ENCODE results near the gene RACGAP1. TPM values are rescaled to one million over a fixed set of nuclear protein-coding genes. Genes with fewer than 3 reads are reported as not detected.
"Not testable (repeated sequence)": the region's sequence is repeated elsewhere in the genome, so short reads cannot be mapped to it uniquely, and the experiment has no call there.

Gene RACGAP1
- total RNA-seq, 2 donors from 2014 or later = 2.6 to 3.3 TPM

GRCh38 chr12:50032854-50033581, 7.7 kb upstream of the RACGAP1 start:
- Histone ChIP-seq H3K27ac (peak overlapping the region in 1 of 2 donors; percentile 31), H3K4me3 (peak overlapping the region; percentile 17 to 37), H3K4me1 (no peaks in the 10 kb centered on the region), H3K27me3 (peaks cover 0 to 6% of the 10 kb centered on the region in 2 donors), H3K9me3 (no peaks in the 10 kb centered on the region), H3K36me3 (no peaks in the 10 kb centered on the region)
- DNase-seq (ENCODE audit: low spot score) = no peak
- TF ChIP-seq, protein P1, sequence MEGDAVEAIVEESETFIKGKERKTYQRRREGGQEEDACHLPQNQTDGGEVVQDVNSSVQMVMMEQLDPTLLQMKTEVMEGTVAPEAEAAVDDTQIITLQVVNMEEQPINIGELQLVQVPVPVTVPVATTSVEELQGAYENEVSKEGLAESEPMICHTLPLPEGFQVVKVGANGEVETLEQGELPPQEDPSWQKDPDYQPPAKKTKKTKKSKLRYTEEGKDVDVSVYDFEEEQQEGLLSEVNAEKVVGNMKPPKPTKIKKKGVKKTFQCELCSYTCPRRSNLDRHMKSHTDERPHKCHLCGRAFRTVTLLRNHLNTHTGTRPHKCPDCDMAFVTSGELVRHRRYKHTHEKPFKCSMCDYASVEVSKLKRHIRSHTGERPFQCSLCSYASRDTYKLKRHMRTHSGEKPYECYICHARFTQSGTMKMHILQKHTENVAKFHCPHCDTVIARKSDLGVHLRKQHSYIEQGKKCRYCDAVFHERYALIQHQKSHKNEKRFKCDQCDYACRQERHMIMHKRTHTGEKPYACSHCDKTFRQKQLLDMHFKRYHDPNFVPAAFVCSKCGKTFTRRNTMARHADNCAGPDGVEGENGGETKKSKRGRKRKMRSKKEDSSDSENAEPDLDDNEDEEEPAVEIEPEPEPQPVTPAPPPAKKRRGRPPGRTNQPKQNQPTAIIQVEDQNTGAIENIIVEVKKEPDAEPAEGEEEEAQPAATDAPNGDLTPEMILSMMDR (IDR thresholded peaks at IDR 0.05) = no peak

DNA sequence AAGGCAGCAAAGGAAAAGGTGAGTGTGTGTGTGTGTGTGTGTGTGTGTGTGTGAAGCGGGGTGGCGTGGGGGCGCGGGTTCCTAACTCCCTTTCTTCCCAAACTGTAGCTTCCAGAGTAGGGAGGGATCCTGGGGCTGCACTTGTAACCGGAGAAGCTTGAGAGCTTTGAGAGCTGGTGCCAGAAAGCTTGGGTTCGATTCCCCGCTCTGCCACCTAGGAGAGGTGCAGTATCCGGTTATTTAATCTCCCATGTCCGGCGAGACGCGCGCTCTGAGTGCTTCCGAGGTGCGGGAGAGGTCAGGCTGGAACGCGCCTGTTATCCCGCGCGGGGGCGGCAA, 7.2 kb upstream of the RACGAP1 start:
- no peaks in the 10 kb centered on the region for H3K36me3 ChIP-seq
- peak overlapping the region; percentile 17 to 37 for H3K4me3 ChIP-seq
- TF ChIP-seq, protein P1 (IDR thresholded peaks at IDR 0.05) = no peak
- H3K4me1 ChIP-seq = no peaks in the 10 kb centered on the region
- H3K9me3 ChIP-seq = no peaks in the 10 kb centered on the region
- H3K27me3 ChIP-seq = peaks cover 0 to 6% of the 10 kb centered on the region in 2 donors
- peak overlapping the region in 1 of 2 donors; percentile 31 for H3K27ac ChIP-seq
- peak; percentile 28 for DNase-seq (ENCODE audit: low spot score)

- H3K9me3 ChIP-seq, H3K36me3 ChIP-seq, H3K27me3 ChIP-seq, H3K4me3 ChIP-seq, H3K4me1 ChIP-seq, H3K27ac ChIP-seq: not testable (repeated sequence)
- peak; percentile 9 for DNase-seq (ENCODE audit: low spot score)
Observed at GRCh38 chr12:50030449-50030848, 5.2 kb upstream of the RACGAP1 start.

DNA sequence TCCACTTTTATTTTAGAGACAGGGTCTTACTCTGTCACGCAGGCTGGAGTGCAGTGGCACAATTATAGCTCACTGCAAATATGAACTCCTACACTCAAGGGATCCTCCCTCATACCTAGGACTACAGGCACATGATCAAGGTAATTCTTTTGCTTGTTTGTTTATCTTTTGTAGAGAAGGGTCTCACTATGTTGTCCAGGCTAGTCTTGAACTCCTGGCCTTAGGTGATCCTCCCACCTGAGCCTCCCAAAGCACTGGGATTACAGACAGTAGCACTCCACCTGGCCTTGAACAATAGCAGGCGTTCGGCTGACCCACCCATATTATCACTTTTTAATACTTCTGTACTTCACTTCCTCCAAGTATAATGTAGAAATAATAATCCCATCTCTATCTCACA, 1.4 kb upstream of the RACGAP1 start:
- DNase-seq (ENCODE audit: low spot score) = no peak

GRCh38 chr12:50024805-50025186, 498 bp downstream of the RACGAP1 start:
- TF ChIP-seq, protein P1 (IDR thresholded peaks at IDR 0.05) = no peak
- H3K9me3 ChIP-seq = no peaks in the 10 kb centered on the region
- no peaks in the 10 kb centered on the region for H3K27me3 ChIP-seq
- DNase-seq (ENCODE audit: low spot score) = no peak
- no peaks in the 10 kb centered on the region for H3K36me3 ChIP-seq
- peak overlapping the region; percentile 72 to 84 for H3K4me3 ChIP-seq
- H3K27ac ChIP-seq = peak overlapping the region; percentile 61 to 79
- peaks cover 0 to 11% of the 10 kb centered on the region in 2 donors for H3K4me1 ChIP-seq

More for the DNA sequence above, 1.4 kb upstream of the RACGAP1 start:
- H3K27ac ChIP-seq = no peak overlapping the region
- no peak overlapping the region for H3K4me3 ChIP-seq
- TF ChIP-seq, protein P1 (IDR thresholded peaks at IDR 0.05) = no peak
- no peaks in the 10 kb centered on the region for H3K9me3 ChIP-seq
- H3K36me3 ChIP-seq = no peaks in the 10 kb centered on the region
- peaks cover 0 to 11% of the 10 kb centered on the region in 2 donors for H3K4me1 ChIP-seq
- no peaks in the 10 kb centered on the region for H3K27me3 ChIP-seq

DNA sequence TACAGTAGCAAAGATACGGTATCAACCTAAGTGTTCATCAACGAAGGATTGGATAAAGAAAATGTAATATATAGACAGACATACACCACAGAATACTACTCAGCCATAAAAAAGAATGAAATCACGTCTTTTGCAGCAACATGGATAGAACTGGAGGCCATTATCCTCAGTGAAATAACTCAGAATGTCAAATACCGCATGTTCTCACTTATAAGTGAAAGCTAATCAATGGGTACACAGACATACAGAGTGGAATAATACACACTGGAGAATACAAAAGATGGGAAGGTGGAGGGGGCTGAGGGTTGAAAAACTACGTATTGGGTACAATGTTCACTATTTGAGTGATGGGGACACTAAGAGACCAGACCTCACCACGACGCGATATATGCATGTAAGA, 1.1 kb downstream of the RACGAP1 start:
- Histone ChIP-seq H3K27me3 (no peaks in the 10 kb centered on the region), H3K4me3 (no peak overlapping the region), H3K9me3 (no peaks in the 10 kb centered on the region), H3K36me3 (no peaks in the 10 kb centered on the region), H3K4me1 (peaks cover 0 to 11% of the 10 kb centered on the region in 2 donors), H3K27ac (no peak overlapping the region)
- TF ChIP-seq, protein P1 (IDR thresholded peaks at IDR 0.05) = no peak
- no peak for DNase-seq (ENCODE audit: low spot score)
